Measurements from ENCODE around the gene WNK2.
"Not testable (repeated sequence)": the region's sequence is repeated elsewhere in the genome, so short reads cannot be mapped to it uniquely, and the experiment has no call there.

Gene WNK2

DNA sequence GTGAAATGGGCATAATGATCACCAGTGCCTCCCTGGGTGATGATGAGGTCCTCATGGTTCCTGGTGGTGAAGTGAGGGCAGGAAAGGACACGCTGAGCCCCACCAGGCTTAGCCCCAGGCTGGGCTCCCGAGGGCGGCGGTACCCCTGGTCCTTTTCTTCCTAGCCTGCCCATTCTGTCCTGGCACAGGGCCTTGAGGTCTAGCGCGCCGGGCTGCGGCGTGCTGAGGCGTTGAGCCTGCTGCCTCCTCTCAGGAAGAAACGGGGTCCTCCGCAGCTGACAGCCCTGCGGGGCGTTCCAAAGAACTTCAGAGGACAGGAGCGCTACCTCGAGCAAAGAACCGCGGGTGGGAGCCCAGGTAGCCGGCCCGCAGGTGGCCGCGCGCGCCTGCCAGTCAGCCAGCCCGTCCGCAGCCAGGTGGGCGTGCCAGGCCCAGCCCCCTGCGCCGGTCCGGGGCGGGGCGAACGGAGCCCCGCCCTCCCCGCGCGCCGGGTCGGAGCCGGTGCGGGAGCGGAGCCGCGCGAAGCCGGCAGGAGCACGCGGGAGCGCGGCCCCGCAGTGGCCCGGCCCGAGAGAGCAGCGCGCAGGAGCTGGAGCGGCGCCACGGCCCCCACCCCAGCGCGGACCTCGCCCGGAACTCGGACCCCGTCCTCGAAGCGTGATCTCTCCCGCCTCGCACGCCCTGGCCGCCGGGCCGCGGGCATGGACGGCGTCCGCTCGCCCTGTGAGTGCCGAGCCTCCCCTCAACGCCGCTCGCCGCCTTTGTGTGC is at the start of gene WNK2:
TSS of gene WNK2 (plus strand) at position 477 of the 769 bp plus-strand sequence. CDS start 791 bp downstream, outside the sequence.
- no peak for DNase-seq (ENCODE audit: low read depth)

DNA sequence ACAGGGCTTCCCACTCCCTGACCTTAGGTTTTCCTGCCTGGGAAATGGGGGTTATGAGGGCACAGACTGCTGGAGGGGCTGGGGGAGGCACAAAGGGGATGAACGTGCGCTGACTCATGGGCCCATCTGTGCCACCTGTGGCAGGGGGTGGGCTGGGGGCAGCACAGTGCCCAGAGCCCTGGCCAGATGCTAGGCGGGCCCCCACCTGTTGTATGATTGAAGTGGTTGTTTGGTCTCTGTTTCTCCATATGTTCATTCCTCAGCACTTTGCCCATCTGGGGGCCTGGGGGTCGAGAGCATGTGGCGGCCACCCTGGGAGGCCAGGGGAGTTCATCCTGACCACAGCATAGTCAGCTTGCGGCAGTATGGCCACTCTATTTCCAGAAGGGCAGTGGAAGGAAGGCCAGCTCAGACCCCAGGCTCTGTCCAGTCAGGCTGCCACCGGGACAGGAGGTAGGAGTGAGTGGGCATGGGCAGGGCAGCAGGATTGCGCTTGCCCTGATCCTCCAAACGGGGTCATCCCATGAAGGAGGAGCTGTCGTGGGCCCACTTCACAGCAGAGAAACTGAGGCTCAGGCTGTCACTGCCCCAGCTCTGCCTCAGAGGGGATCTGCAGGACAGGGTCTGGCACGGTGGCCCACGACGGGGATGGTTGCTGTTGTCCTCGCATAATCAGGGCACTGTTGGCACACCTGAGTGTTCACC is 49.0 kb upstream of the WNK2 start:
- no peak for DNase-seq (ENCODE audit: low read depth)

DNA sequence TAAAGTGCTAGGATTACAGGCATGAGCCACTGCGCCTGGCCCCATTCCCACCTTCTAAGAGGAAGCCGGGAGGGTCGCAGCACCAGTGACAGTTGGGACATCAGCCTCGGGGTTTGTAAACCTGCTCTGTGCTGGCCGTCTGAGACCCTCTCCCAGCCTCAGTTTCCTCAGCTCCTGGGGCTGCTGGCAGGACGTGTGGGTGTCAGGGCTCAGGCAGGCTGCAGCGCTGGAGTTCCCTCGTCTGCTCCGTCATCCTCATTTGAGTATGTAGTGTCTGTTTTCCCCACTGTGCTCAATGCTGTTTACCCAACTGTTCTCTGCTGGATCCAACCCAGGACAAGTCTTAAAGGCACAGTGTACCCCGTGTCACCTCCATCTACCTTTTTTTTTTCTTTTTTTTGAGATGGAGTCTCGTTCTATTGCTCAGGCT is 47.9 kb upstream of the WNK2 start:
- no peak for DNase-seq (ENCODE audit: low read depth)

DNA sequence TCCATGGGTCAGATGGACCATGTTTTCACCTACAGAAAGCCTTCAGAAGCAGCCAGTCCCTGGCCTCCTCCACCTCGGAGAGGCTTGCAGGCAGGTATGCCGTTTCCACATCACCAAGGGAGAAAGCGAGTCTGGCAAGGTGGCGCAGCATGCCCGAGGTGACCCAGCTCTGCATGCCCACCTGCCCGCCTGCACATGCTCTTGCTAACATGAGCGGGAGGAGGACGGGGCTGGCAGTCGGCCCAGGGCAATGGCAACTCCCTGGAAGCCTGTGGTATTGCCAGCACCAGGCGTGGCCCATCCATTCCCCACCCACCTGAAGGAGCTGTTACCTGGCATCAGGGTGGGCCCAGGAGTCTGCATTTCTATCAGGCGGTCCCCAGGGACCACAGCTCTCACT is 46.6 kb upstream of the WNK2 start:
- DNase-seq (ENCODE audit: low read depth): no peak

DNA sequence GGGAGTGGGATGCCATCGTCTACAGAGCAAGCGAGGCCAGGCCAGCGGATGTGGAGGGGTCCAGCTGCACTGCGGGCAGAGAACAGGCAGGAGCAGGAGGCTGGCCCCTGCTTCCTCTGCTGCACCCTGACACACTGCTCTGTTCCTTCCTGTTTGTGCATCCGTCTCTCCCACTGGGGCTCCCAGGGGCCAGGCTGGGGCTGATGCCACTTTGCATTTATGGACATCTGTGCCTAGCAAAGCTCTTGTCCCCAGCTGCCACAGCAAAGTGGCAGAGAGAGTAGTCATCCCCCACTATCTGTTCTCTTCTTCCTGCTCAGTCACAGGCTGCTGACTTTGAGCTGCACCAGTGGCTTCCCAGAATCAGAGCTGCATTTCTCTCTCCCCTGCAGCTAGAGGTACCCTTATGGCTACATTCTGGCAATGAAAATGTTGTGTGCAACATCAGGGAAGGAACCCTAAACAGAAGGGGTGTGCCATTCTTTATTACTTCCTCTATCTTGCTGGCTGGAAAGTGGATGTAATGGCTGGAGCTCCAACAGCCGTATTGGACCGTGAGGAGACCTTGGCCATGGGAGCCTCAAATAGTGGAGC is 45.7 kb upstream of the WNK2 start:
- no peak for DNase-seq (ENCODE audit: low read depth)

DNA sequence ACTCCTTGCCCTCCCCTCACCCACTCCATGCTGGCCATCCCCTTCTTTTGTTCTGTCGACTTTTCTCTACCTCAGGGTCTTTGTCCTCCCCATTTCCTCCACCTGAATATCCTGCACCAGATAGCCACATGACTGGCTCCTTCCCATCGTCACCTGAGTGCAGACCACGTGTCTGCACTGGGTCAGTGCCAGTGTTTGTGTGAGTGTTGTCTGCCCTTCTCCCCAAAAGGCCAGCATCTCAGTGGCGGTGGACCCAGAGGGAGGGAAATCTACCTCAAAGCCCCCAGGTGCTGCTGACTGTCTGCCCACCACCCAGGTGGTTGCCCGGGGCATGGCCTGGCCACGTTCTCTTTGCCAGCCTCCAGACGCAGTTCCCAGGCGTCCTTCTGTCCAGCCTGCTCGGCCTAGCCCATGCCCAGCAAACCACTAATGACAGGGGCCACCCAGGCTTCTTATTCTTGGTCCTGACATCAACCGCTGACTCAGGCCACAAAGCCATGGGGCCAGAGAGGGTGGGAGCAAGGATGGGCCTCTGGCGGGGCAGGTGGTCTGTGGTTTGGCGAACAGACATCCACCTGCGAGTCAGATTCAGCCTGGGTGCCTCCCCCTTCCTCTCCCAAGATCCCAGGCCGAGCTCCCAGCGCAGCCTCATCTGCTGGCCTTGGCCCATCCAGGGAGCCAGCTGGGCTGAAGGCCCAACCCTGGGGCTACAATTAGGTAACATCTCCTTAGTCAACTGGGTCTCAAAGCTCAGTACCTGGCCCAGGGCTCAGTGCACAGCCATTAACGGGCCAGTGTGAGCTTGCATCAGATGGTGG is 44.4 kb upstream of the WNK2 start:
- DNase-seq (ENCODE audit: low read depth): no peak

DNA sequence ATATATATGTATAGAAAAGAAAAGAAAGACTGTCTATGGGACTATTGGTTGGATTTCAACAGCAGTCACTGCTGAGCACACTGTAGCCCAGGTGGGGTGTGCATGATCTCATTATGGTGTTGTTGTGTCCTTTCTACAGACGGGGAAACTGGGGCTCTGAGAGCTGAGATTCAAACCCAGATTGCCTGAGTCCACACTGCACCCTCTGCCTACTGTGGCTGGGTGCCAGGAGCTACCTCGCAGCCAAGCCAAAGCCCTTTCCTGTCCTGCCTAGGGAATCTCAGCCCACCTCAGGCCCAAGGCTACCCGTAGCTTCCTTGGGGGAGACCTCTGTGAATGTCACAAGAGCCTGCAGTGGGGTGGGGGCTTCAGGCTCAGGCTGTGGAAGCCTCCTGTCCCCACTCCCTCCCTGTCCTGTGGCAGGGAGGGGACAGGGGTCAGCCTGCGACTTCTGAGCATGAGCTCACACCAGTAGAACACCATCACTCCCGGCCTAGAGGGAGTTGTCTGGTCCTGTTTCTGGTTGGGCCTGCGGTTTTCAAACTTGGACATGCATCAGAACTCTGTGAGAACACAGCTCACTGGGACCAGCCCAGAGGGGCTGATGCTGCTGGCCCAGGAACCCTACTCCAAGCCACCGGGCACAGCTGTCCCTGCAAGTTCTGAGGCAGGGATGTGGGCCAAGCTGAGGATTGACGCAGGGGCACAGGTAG is 42.0 kb upstream of the WNK2 start:
- DNase-seq (ENCODE audit: low read depth): no peak

DNA sequence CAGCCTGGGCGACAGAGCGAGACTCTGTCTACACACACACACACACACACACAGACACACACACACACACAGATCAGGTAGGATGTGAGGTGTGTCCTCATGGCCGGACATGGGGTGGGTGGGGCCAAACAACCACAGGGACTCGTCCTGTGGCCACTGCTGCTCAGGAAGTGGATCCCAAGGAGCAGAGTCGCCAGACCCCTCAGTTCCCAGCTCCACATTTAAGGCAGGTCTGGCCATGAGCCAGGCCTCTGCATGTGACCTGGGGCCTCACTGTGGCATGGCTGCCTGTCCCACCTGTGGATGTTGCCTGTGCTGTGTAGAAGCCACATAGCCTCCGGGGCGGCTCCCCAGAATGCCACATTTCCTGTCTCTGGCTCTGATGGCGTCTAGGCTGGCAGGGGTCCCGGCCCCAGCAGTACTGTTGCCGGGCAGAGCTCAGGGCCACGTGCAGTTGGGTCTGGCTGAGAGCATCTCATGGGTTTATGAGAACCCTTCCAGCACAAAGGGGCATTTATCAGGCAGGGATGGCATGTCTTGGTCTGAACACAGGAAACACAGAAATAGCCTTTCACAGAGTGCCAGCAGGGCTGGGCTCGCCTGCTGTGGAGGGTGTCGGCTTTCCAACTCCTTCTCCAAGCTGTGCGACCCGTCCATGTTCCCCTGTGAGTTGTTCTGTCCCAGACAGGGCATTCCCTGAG is 40.0 kb upstream of the WNK2 start:
- no peak for DNase-seq (ENCODE audit: low read depth)

DNA sequence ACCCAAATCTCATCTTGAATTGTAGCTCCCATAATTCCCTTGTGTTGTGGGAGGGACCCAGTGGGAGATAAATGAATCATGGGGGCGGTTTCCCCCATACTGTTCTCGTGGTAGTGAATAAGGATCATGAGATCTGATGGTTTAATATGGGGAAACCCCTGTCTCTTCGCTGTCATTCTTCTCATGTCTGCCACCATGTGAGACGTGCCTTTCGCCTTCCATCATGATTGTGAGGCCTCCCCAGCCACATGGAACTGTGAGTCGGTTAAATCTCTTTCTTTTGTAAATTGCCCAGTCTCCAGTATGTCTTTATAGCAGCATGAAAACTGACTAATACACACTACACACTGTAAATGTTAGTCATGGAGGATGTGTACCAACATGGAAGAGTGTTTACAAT is 37.2 kb upstream of the WNK2 start:
- DNase-seq (ENCODE audit: low read depth): not testable (repeated sequence)

DNA sequence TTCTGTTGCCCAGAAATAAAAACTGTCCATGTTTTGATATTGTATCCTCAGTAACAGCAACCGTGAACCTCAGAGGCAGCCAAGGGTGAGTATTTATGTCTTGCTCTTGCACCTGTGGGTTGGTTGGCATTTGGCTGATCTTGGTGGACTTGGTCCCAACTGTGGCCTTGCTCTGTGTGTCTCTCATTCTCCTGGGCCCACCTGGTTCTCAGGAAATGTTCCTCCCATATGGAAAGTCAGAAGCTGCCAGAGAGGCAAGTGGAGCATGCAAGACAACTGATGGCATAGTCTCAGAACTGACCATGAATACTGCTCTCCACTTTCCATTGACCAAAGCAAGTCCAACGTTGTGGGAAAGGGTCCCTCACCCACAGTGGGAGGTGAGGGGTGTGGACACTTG is 36.3 kb upstream of the WNK2 start:
- DNase-seq (ENCODE audit: low read depth): no peak

DNA sequence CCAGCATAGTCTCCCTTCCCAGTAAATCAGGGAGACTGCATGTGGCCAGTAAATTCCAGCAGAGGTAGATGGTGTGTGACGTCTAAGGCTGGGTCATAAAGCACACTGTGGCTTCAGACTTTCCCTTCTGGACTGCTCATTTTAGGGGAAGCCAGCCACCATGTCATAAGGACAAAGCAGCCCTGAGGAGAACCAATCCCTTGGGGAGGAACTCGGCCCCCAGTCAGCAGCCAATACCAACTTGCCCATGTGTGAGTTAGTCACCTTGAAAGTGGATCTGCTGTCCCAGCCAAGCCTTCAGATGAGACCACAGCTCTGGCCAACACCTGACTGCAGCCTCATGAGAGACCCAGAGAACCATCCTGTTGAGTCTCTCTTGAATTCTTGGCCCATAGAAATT is 35.2 kb upstream of the WNK2 start:
- DNase-seq (ENCODE audit: low read depth): no peak

DNA sequence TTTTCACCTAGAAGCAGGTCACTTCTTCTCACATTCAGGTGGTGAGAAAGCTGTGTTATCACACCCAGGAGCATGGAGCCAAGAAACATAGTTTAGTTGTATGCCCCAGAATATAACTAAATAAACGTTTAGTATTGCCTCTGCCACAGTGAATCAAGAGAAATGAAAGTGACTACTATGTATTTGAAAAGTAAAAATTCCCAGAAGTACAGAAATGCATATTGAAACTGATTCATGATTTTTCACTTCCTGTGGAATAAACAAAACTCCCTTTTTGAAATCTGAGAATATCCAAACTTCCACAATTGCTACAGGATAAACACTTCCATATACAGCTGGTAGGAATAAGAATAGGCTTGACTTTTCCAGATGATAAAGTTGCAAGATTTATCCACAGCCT is 34.6 kb upstream of the WNK2 start:
- DNase-seq (ENCODE audit: low read depth): no peak

DNA sequence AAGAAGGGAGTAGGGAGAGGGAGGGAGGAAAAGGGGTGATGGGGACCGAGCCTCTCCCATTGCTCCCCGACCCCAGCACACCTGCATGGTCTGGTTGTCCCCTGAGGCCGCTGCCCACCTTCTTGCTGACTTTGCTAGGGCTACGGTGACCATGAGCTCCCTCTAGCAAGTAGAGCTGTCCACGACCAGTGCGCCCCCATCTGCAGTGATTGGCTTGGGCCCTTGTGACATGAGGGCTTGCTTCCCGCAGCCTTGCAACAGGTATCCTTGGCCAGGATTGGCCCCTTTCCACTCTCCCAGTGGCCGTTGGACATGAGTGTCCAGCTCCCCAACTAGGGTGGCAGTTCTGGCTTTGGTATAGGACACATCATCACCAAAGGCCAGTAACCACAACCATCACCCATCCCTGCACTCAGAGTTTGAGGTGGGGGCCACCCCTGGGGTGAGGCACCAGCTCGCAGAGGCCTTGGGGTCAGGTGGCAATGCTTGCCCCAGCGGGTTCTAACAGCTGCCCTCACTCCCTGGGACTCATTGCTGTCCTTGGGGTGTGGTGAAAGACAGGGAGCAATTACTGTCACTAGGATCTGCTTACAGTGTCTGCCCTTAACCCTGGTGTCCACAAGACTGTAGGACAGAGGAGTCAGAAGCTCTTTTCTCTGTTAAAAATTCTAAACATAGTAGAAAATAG is 32.7 kb upstream of the WNK2 start:
- no peak for DNase-seq (ENCODE audit: low read depth)

DNA sequence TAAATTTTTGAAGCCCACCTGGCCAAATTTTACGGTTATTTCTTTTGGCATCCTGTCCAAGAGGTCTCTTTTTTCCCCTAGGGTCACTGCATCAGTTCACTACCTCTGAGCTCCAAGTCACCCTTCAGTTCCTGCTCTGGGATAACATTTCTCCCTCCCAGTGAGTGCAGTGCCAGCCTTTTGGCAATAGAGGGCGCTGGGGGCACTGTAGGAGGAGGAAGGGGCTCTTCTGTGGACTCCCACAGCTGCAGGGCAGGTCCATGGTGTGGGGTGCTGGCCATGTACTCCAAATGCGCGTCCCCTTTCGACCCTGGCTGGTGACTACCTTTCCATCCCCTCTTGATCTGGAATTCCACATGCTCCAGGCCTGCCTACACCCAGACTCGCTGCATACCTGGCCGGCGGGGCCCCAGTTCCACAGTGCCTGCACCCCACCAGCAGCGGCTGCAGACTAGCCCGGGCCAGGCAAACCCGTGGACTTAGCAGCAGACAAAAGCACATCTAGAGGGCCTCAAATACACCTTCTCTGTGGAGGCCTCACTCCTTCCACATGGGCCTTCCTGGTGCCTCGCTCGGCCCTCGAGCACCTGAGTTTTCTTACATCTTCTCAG is 29.5 kb upstream of the WNK2 start:
- DNase-seq (ENCODE audit: low read depth): no peak

DNA sequence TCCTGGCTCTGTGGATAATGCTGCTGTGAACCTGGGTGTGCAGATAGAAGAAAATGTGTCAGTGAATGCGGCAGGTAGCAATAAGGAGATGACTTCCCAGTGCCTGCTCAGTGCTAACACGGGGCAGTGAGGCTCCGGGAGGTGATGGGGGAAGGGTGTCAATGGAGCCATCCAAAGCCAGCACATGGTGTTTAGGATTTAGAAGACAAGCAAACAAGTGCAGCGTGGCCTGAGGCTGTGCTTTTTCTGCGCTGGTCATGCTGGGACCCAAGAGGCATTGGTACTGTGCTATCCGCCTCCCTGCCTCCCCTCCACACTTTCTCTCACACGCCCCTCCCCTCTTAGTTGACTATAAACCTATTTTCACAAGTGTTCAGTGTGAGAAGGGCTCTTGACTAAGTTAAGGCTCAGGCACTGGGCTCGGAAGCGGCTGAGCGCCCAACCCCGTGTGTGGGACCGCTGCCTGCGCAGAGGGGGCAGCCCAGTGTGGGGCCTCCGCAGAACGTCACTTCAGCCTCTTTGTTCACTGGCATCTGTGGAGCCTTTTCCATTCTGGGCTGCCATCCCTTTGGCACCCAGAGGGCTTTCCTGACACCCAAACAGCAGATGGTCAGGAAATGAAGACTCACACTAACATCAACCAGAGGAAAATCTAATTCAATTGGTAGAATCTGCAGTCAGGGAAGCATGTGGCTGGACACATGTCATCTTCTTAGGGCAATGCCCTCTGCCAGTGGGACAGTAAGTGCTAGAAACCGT is 28.0 kb upstream of the WNK2 start:
- no peak for DNase-seq (ENCODE audit: low read depth)

DNA sequence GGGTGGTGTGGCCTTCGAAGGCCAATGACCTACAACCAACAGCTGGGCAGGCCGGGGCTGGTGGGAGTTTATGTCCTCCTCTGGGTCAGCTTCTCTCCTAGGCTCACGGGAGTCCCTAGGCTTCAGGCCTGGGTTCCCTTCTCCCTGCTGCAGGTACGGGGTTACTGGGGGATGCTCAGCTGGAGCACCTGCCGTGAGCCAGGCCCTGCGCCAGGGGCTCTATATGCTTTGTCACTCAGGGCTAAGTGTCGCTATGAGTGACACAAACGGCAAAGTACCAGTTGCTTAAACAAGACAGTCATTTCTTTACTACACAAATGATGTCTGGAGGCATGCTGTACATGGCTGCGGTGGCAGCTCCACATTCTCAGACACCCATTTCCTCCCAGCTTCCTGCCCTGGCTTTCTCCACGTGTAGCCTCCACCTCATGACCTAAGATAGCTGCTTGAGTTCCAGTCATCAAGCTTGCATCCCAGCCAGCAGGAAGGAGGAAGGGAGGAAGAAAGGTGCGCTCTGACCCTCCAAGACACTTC is 27.4 kb upstream of the WNK2 start:
- DNase-seq (ENCODE audit: low read depth): no peak

DNA sequence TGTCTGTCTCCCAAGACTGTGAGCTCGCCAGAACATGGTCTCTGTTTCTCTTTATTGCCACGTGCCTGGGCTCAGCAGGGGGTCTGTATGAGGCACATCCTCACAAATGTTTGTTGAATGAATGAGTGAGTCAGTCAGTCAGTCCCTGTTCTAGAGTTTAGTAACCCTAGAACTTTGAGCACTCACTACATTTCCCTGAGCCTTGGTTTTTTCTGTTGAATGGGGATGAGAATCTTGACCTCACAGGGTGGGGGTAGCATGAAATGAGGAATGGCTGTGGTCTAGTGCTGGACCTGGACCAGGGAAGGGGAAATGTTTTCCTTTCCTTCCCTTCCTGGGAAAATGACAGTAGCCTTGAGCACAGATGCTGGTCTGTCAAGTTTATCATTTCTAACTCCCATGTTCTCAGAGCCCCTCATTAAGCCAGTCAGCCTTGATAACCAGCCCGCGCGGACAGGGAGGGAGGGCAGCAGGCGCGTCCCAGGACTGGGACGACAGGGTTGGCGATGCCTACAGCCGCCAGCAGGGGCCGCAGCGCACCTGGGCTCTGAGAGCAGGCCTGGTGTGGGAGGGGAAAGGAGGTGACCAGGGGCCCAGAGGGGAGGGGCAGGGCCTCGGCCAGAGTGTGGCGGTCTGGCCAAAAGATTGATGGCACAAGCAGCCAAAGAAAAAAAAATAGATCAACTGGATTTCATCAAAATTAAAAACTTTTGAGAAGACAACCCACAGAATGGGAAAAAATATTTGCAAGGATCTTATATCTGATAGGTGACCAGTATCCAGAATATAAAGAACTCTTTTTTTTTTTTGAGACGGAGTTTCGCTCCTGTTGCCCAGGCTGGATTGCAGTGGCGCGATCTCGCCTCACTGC is 24.1 kb upstream of the WNK2 start:
- DNase-seq (ENCODE audit: low read depth): peak; percentile 45

Measured in non-pigmented ciliary epithelial cell (primary cell).